Right atrium auricular region (tissue), 2 donors: ENCODE results near the gene FLNA. TPM values are rescaled to one million over a fixed set of nuclear protein-coding genes. Genes with fewer than 3 reads are reported as not detected.
A peak's percentile ranks its signal among the peaks of the same experiment; 100 is the strongest.
"Not testable (repeated sequence)": the region's sequence is repeated elsewhere in the genome, so short reads cannot be mapped to it uniquely, and the experiment has no call there.

Source experiments
- DNase-seq: peaks from one replicate; pipeline ENCODE4 v3.0.0-alpha.2; 2019; ENCODE audit warnings: low spot score
- H3K27ac ChIP-seq, 2 donors: fragments of 200-600 bp; sonication (generic); 1 replicate in 1 of 2; 2 replicates in 1 of 2; pipeline ENCODE4 v1.5.1; 2016 to 2019
- H3K27me3 ChIP-seq, 2 donors: fragments of 200-600 bp; sonication (generic); one replicate each; pipeline versions ENCODE4 v1.5.1 to v1.6.0; 2017 to 2019
- H3K36me3 ChIP-seq: fragments of 200-600 bp; sonication (generic); one replicate; pipeline ENCODE4 v1.5.1; 2016
- H3K4me1 ChIP-seq, 2 donors: fragments of 200-600 bp; sonication (generic); one replicate each; pipeline versions ENCODE4 v1.5.1 to v1.6.0; 2017 to 2019
- H3K4me3 ChIP-seq, 2 donors: fragments of 200-600 bp; sonication (generic); 1 replicate in 1 of 2; 2 replicates in 1 of 2; pipeline ENCODE4 v1.5.1; 2017 to 2019; ENCODE audit warnings: mild to moderate bottlenecking in 1 of 2, moderate library complexity in 1 of 2
- H3K9me3 ChIP-seq, 2 donors: fragments of 200-600 bp; sonication (generic); one replicate each; pipeline ENCODE4 v1.5.1; 2019
- total RNA-seq, 2 donors: library from RNA; depleted of rRNA; stranded (reverse); fragments of >200 nt; gene quantifications; one replicate each; pipeline ENCODE4 v1.1.0, GENCODE V29; 2016
- TF ChIP-seq, protein P1 (sequence below), 2 donors: fragments of 200-600 bp; sonication (generic); IDR thresholded peaks; one replicate each; pipeline ENCODE4 v1.5.1; 2019; ENCODE audit warnings: antibody characterized with exemption in 2 of 2

Gene FLNA
- total RNA-seq, 2 donors from 2014 or later: 263 to 419 TPM

DNA sequence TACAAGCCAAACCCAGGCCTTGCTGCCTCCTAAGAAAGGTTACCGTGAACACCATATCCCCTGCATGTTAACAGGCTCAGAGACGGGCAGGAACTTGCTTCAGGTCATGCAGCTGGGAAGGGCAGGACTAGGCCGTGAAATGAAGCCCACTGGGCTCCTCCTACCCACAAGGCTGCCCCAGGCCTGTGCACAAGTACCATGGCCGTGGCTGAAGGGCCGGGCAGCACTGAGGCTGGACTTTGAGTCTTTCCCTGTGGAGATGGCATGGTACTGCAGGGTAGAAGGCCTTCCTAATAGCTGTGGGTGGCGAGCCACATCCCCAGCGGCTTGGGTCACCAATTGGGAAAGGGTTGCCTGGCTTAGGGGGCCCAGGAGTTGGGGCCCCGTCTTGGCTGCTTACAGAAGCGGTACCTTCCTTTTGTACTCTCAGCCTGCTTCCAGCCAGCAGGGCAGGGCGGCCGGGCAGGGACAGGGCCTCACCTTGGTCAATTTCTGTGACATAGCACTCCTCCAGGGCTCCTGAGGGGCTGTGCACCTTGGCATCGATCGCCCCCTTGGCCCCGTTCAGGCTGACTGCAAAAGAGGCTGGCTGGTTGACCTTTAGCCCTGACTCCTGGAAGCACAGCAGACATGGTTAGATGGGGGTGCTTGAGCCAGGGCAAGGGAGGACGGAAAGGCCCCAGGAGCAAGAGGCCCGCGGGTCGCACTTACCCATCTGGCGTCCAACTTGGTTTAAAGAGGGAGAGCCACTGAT is 23.8 kb downstream of the FLNA start:
- TF ChIP-seq, protein P1, sequence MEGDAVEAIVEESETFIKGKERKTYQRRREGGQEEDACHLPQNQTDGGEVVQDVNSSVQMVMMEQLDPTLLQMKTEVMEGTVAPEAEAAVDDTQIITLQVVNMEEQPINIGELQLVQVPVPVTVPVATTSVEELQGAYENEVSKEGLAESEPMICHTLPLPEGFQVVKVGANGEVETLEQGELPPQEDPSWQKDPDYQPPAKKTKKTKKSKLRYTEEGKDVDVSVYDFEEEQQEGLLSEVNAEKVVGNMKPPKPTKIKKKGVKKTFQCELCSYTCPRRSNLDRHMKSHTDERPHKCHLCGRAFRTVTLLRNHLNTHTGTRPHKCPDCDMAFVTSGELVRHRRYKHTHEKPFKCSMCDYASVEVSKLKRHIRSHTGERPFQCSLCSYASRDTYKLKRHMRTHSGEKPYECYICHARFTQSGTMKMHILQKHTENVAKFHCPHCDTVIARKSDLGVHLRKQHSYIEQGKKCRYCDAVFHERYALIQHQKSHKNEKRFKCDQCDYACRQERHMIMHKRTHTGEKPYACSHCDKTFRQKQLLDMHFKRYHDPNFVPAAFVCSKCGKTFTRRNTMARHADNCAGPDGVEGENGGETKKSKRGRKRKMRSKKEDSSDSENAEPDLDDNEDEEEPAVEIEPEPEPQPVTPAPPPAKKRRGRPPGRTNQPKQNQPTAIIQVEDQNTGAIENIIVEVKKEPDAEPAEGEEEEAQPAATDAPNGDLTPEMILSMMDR (IDR thresholded peaks at IDR 0.05): no peak
- H3K27ac ChIP-seq: peak overlapping the region in 1 of 2 donors; percentile 11
- DNase-seq: no peak
- no peaks in the 10 kb centered on the region for H3K27me3 ChIP-seq
- no peaks in the 10 kb centered on the region for H3K4me1 ChIP-seq
- peaks cover 70% of the 10 kb centered on the region for H3K36me3 ChIP-seq
- H3K9me3 ChIP-seq: no peaks in the 10 kb centered on the region
- no peak overlapping the region for H3K4me3 ChIP-seq

DNA sequence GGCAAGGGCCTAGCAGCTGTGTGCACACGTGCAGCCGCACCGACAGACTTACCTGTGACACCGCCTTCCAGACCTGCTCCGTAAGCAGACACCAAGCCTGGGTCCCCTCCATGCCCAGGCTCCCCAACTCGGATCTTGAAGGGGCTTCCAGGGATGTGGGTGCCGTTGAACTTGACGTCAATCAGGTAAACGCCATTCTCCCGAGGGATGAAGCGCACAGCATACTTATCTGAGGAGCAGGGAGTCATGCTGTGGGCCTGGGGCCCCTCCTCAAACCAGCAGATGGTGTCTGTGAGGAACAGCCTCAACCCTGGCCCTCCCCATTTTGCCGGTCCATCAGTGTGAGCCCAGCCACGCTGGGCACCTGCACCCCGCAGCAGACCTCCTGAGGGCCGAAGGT is 24.5 kb downstream of the FLNA start:
- TF ChIP-seq, protein P1 (IDR thresholded peaks at IDR 0.05): no peak
- DNase-seq: no peak
- Histone ChIP-seq H3K4me1 (no peaks in the 10 kb centered on the region), H3K27me3 (no peaks in the 10 kb centered on the region), H3K27ac (no peak overlapping the region), H3K4me3 (no peak overlapping the region), H3K9me3 (no peaks in the 10 kb centered on the region), H3K36me3 (peaks cover 63% of the 10 kb centered on the region)

DNA sequence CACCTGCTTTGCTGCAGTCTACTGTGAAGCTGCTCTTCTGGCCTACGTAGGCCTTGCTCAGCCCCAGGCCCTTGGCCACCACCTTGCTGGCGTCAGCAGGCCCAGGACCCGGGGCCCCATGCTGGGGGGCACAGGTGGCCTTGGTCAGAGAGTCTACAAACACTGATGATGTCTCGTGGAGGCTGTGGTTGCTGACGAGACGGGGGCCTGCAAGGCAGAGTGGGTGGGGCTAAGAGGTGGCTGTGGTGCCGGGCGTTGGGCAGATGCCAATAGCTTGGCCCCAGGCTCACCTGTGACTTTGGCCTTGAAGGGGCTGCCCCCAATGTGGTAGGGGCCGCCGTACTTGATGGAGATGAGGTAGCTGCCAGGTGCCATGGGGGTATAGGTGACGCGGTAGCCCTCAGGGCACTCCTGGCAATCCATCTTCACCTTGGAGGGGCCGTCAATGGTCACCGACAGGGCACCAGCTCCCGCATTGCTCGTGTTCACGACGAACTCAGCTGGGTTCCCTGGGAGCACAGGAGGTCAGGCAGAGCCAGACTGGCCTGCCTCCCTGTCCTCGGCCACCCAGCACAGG is 25.0 kb downstream of the FLNA start:
- no peak overlapping the region for H3K27ac ChIP-seq
- TF ChIP-seq, protein P1 (IDR thresholded peaks at IDR 0.05): no peak
- no peaks in the 10 kb centered on the region for H3K4me1 ChIP-seq
- no peaks in the 10 kb centered on the region for H3K27me3 ChIP-seq
- H3K4me3 ChIP-seq: no peak overlapping the region
- no peak for DNase-seq
- H3K36me3 ChIP-seq: peaks cover 58% of the 10 kb centered on the region
- no peaks in the 10 kb centered on the region for H3K9me3 ChIP-seq

DNA sequence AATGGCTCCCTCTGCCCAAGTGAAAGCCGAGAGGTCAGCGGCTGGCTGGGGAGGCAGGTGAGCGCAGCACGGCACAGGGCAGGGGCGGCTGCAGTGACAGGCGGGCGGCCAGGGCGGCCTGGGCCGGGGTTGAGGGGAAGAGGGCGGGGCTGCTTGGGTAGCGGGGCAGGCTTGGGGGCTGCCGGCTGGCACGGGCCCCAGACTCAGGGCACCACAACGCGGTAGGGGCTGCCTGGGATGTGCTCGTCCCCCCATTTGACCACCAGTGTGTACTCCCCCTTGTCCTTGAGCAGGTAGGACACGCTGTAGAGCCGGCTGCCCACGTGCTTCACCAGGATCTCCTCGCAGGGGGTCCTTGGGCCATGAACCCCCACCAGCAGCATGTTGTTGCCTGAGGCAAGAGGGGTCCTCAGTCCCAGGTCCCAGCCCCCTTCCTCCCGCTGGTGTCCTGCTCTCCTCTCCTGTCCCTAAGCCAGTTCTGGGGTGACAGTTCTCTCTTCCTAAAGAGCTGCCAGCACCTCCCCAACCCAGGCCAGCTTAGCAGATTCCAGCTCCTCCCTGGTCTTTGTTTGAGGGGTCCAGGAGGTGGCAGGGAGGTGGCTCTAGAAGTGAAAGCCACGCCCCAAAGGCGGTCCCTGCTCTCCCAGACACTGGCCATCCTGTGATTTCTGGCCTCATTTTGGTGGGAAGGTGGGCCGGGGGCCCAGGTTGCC is 25.6 kb downstream of the FLNA start:
- H3K4me3 ChIP-seq: no peak overlapping the region
- H3K4me1 ChIP-seq: no peaks in the 10 kb centered on the region
- no peaks in the 10 kb centered on the region for H3K27me3 ChIP-seq
- H3K27ac ChIP-seq: peak overlapping the region in 1 of 2 donors; percentile 46
- H3K36me3 ChIP-seq: peaks cover 52% of the 10 kb centered on the region
- DNase-seq: no peak
- no peaks in the 10 kb centered on the region for H3K9me3 ChIP-seq
- TF ChIP-seq, protein P1 (IDR thresholded peaks at IDR 0.05): no peak

DNA sequence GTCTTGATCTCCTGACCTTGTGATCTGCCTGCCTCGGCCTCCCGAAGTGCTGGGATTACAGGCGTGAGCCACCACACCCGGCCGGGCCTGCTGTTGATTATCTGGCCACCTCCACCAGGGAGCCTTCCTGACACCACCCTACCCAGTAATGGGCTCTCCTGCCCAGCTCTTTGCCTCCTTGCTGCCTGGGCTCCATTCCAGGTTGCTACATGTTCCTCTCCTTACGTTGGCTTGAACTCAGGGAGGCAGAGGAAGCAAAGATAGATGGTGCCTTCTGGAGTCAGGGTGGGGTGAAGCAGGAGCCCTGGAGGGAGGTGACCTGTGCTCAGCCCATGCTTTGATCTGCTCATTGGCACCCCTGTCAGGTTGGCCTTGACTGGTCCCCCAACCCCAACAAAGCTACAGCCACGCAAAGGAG is 26.3 kb downstream of the FLNA start:
- Histone ChIP-seq H3K9me3 (no peaks in the 10 kb centered on the region), H3K27ac (peak overlapping the region in 1 of 2 donors; percentile 46), H3K4me3 (no peak overlapping the region), H3K36me3 (peaks cover 45% of the 10 kb centered on the region), H3K4me1 (no peaks in the 10 kb centered on the region), H3K27me3 (no peaks in the 10 kb centered on the region)
- TF ChIP-seq, protein P1 (IDR thresholded peaks at IDR 0.05): no peak
- no peak for DNase-seq

DNA sequence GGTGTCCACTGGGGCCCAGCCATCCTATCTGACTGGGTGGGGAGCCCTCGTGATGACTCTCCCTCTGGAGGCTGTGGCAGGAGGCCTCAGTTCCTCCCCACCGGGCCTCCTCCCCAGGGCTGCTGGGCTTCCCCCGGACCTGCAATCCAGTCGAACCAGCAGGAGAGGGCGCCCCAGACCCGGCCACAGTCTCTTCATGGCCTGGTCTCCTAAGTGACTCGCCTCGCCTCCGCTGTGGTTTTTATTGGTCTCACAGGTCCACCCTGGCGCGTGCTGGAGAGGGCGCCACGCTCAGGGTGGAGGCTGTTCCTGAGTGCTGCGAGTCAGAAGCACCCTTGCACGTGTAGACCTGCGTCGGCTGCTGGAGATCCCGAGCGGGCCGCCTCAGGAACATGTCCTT is 30.8 kb downstream of the FLNA start:
- not testable (repeated sequence) for H3K27ac ChIP-seq, H3K27me3 ChIP-seq, H3K36me3 ChIP-seq, H3K4me3 ChIP-seq, H3K9me3 ChIP-seq, H3K4me1 ChIP-seq, DNase-seq

DNA sequence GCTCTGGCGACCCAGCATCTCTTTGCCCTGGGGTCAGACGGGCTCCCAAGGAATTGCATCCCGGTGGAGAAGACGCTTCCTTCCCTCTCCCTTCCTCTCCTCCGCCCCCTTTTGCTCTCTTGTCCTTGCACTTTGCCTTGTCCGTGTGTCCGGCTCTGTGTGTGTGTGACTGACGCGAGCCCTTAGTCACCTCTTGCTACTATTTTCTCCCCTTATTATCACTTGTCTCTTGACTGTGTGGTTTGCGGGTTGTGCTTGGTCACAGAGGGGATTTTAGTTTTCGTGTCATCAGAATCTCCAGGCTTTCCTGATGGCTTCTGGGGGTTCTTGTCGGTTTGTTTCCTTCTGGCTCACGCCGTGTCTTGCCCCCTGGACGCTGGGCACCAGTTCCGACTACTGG is 31.4 kb downstream of the FLNA start:
- not testable (repeated sequence) for H3K4me1 ChIP-seq, H3K36me3 ChIP-seq, DNase-seq, H3K27ac ChIP-seq, H3K9me3 ChIP-seq, H3K4me3 ChIP-seq, H3K27me3 ChIP-seq

DNA sequence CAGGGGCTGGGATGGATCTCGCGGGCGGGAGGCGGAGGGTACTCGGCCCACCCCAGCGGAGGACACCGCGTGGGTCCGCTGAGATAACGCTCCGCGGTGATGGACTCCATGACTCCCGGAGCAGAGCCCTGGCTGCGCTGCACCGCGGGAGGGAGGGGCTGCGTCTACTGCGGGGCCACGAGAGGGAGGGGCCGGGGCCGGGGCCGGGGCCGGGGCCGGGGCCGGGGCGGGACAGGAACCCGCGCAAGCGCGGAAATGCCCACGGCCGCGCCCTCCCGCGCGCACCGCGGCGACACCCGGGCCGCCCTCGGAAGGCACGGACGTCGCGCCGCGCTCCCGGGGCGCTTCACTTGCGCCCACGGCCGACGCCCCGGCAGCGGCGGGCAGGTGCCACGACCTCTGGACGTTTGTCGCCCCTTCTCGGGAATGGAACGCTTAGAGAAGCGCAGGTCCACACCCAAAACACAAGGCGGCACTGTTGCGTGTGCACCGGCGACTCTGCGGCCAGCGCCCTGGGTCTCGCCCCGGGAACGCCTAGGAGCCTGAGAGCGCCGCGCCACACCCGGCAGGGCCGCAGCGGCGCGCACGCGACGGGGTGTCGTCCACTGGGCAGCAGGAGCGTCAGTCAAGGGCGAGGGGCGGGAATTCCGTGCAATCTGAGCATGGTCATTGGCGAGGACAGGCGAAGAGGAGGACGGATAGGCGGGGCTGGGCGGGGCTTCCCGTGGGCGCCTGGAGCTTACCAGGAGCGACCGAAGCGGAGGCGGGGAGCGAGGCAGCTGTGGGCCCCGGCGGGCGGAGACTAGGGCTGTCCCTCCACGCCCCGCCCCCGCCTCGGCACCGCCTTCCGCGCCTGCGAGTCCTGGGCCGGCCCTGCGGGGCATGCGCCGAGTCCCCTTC is 32.8 kb downstream of the FLNA start:
- not testable (repeated sequence) for H3K36me3 ChIP-seq, DNase-seq, H3K9me3 ChIP-seq, H3K4me1 ChIP-seq, H3K27me3 ChIP-seq, H3K4me3 ChIP-seq, H3K27ac ChIP-seq
